GM19467 (cell line): ENCODE data around the gene UTP11.
"Not testable (repeated sequence)": the region's sequence is repeated elsewhere in the genome, so short reads cannot be mapped to it uniquely, and the experiment has no call there.

Source experiments
- ATAC-seq: cut with Tn5 transposase; IDR thresholded peaks from one replicate; pipeline ENCODE4 v1.9.1; 2021; ENCODE audit warnings: mild to moderate bottlenecking, moderate library complexity; ENCODE audit not compliant: unreplicated experiment

The UTP11 gene

DNA sequence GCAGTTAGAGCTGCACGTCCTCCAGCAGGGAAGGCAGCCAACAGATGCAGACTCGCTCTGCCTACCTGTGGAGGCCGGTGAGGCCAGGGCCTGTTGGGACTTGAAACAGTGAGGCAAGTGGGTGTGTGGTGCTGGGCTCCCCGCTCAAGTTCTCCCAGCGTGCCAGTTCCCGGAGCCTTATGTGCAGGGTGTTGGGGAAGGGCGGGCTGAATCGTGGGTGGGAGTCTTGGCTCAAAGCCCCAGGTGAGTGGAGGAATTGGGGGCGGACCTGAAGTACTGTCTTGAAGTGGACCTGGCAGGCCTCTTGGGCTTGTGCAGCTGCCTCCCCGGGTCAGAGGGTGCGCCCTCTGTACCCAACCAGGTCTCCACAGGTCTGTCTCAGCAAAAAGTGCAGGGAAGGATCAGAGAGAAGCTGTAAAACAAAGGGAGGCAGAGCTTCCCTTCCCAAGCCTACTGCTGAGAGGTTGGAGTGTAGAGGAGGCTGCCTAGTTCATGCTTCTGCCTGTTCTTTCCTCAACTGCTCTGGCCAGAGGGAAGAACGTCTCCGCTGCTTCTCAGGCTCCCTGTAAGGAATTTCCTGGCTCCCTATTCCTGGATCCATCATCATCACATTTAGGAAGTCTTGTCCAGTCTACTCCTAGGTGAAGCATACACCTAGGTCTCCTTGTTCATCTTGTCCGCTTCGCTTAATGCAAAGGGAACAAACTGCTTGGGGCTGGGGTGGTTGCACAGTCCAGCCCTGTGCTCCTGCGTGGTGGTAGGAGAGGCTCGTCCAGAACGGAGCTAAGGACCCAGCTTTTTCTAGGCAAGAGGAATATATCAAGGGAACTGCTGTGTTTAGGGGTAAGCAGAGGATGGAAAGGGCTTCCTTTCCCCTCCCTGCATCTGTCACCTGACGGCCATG, 14.9 kb downstream of the UTP11 start:
- no peak for ATAC-seq

DNA sequence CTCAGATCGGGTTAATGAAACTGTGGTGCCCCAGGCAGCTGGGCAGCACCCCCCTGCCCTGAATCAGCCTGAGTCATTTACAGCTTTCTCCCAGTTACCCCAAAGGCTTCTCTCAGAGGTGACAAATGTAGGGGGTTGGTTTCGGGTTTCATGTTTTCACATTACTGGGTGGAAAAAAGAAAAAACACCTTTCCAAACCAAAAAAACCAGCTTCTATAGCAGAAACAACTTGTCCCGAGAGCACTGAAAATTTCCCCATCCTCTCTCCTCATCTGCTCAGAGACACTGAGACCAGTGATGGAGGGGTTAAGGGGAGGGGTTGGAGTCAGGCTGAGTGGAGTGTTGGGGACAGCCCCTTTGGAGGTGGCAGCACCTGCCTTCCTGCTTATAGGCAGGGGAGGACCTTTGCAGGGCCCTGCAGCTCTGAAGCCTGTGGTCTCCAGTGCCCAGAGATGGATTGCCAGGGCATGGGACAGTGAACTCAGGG, 15.6 kb downstream of the UTP11 start:
- ATAC-seq = peak; percentile 66

GRCh38 chr1:38028671-38029070, 16.1 kb downstream of the UTP11 start:
- no peak for ATAC-seq

GRCh38 chr1:38029081-38029681, 16.6 kb downstream of the UTP11 start:
- ATAC-seq = no peak

- peak; percentile 31 for ATAC-seq
Observed at GRCh38 chr1:38029685-38030511, 17.4 kb downstream of the UTP11 start.

DNA sequence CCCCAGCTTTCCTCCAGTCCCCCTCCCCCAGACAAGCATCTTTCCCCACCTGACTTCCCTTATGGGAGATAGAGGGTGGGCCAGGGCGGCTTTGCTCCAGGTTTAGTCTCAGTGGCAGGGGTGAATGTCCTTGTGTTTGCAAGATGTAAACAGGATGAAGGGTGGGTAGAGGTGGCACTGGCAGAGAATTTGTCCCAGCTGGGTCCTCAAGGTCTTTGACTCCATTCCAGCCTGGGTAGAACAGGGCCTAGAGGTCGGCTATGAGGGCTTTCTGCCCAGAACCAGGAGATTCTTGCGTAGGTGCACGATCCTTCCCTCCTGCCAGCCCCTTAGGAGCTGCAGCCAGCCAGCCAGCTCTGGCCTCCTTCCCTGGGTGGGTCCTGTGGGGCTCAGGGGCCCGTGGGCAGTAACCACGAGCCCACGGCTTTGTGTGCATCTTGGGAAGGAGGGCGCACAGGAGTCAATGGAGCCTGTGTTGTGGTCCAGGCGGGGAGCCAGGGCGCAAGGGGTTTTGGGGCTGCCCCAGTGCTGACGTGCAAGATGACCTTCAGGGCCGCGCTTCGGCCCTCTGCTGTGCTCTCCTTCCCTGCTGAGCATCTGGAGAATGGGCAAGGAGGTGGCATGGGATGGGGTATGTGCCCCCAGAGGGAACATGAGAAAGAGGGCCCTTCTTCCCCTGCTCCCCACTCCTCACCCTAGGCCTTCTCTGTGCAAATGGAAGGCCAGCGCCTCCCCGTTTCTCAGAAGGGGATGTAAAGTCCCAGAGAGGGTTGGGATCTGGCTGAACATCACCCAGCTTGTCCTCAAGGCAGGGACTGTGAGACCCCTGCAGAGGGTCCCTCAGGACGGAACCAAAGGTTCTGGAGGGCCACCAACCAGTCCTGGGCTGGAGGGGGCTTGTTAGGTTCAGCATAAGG, 18.3 kb downstream of the UTP11 start:
- ATAC-seq = no peak

GRCh38 chr1:38031513-38031866, 19.0 kb downstream of the UTP11 start:
- no peak for ATAC-seq

GRCh38 chr1:38032992-38033391, 20.5 kb downstream of the UTP11 start:
- ATAC-seq = not testable (repeated sequence)

- ATAC-seq = no peak
Observed at GRCh38 chr1:38034871-38035270, 22.3 kb downstream of the UTP11 start.

- ATAC-seq = no peak
Observed at GRCh38 chr1:38037221-38037939, 24.8 kb downstream of the UTP11 start.

GRCh38 chr1:38038861-38039260, 26.3 kb downstream of the UTP11 start:
- no peak for ATAC-seq

DNA sequence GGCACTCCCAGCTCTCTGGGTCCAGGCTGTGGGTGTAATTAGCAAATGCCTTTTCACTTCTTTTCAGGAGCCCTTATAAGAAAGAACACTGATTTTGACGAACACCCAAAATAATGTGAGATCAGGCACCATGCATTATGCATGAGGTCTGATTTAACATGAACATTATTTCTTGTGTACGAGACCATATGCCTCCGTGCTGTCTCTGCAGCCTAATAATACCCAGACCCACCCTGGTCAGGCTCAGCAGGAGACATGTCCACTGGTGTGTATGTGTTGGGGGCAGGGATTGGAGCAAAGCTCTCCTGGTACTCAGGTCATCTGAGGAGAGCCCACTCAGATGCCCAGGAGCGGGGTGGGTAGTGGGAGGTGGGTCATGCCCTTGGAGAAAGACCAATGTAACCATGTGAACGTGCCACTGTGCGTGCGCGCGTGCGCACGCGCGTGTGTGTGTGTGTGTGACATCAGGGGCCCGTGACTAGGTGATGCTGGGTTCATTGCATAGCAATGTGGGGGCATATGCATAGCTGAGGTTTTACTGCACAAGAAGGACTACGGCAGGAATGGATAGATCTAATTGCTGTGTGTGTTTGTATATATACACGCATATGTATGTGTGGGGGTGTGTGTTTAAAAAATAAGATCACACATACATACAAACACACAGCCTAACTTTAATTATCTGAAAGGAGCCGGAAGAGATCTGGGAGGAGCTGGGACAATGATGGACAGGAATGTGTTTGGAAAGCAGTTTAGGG, 27.0 kb downstream of the UTP11 start:
- no peak for ATAC-seq

DNA sequence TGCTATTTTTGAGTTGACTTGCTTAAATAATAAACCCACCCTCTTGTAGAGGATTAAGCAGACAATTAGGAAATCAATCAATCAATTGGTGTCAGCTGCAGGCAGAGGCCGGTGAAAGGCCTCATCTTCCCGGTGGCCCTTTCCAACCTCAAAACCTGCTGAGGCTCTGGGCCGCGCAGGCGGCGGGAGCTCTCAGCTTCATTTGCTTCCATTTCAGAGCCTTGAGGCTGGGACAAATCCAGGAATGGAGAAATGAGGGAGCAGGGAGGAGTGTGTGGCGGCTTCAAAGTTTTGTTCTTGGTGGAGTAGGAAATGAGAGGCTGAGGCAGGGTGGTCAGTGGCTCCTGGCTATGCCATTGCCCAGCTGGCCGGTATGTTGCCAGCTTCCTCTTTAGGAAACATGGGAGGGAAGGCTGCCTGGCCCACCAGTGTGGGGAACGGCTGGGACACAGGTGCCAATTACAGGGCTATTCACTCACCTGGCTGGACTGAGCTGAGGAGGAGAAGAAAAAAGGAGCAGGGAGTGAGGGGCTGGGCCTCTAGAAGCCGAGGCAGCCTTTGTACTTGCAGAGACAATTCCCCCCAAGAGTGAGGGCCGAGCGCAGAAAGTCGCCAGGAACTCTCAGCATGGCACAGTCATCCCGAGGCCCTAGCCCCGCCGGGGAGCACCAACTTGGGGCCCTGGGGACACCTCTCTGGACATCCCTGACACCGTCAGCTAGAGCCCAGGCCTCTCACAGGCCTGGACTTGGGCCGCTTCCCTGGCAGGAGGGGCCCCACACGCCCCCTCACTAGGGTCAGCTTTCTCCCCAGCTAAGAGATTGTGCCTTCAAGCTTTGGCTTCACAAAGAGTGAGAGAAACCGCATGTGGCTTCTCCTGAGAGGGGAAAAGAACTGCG, 29.7 kb downstream of the UTP11 start:
- ATAC-seq = no peak

DNA sequence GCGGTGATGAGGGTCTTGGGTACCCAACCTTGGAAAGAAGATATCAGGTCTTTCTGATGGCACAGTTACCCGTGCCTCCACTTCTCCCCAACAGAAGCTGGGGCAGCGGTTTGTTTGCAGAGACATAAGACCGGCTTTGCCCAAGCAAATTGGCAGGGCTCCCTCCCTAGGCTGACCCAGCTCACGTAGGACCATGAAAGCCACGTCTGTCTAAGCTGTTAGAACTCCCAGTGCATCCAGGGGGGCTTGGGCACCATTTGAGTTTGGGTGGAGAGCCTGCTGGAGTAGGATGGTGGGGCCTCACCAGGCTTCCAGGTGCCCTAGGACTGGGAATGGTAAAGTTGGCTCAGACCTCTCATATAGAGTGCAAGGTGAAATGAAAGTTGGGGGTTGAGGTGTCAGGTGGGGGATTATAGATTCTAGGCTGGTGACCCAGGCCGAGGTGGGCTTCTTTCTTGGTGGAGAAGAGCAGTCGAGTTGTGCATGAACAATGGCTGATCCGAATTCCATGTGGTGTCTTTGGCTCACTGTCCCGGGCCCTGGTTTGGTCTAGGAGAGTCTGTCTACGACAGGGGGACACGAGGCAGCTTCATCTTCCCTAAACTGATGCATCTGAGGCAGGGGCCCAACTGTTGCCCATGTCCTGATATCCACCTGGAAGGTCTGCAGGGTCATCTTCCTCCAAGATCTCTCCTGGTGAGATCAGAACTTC, 30.7 kb downstream of the UTP11 start:
- ATAC-seq = no peak

DNA sequence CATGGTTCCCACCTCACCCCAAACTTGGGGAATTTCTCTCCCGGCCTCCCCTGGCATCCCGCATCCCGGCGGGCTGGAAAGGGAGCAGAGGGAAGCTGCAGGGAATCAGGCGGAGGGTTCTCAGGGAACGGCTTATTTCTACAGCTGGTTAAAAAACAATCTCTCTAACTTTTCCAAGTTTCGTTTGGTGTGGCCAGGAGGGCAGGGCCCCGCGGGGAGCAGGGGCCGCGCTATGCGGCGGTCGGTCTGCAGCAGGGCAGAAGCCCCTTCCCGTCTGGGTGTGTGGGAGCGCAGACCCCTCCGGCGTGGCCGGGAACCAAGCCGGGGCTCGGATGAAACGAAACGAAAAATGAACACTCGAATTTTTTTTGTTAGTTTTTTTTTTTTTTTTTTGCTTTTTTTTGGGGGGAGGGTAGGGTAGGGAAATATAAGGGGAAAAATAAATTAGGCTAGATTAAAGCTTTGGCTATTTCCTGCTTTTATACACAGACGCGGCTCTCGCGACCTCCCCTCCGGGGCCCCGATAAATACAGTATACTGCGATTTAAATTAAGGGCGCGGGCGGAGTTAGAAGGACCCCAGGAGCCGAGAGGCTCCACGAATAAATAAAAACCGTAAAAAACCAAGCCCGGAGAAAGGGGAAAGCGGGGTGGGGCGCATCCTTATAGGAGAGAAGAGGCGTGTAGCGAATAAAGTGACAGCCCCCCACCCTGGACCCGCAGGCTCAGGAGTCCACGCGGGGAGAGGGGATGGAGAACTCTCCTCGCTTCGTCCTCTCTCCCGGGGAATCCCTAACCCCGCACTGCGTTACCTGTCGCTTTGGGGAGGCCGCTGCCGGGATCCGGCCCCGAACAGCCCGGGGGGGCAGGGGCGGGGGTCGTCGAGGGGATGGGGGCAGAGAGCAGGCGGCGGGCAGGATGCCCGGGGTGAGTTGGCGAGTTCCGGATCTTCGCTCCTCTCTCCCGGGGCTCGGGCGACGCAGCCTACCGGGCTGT, 32.0 kb downstream of the UTP11 start:
- ATAC-seq = no peak
